Measurements from ENCODE around the gene CPM. TPM values are rescaled to one million over a fixed set of nuclear protein-coding genes. Genes with fewer than 3 reads are reported as not detected.
"Not testable (repeated sequence)": the region's sequence is repeated elsewhere in the genome, so short reads cannot be mapped to it uniquely, and the experiment has no call there.

Gene CPM
- total RNA-seq, 4 donors from 2014 or later = 54.0 to 117 (median 75.2) TPM

DNA sequence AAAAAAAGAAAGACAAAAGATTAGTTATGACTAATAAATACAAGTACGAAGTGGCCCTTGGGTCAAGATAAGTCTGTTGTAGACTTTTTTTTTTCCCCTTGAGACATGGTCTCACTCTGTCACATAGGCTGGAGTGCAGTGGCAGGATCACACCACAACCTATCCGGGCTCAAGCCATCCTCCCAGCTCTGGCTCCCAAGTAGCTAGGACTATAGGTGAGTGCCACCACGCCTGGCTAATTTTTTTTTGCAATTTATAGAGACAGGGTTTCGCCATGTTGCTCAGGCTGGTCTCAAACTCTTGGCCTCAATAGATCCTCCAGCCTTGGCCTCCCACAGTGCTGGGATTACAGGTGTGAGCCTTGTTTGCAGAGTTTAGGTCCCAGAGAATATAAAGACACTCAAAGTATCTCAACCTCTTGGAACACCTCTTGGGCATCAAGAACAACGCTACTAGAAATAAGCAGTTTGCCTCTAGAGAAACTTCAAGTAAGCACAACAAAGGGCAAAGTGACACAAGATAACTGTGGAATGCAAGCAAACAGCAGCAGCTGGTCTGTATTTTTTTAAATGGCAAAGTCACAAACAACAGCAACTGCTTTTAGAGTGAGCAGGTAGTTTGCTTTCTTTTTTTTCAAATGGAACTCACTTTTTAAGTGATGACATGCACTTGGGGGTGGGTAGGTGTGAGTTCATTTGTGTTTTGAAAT, 128.9 kb downstream of the CPM start:
- H3K27me3 ChIP-seq = no peaks in the 10 kb centered on the region
- peaks cover 0 to 12% (median 4%) of the 10 kb centered on the region in 4 donors for H3K4me1 ChIP-seq
- H3K36me3 ChIP-seq = no peaks in the 10 kb centered on the region
- TF ChIP-seq POLR2A (IDR thresholded peaks at IDR 0.05) (no peak), CTCF (IDR thresholded peaks at IDR 0.05) (no peak), EP300 (IDR thresholded peaks at IDR 0.05) (no peak)
- 83 to 92% methylated on average over 5 of the region's 5 CpGs for WGBS, 2 donors
- no peak overlapping the region for H3K27ac ChIP-seq
- no peak for DNase-seq (ENCODE audit: low spot score in 2 of 2)
- H3K4me3 ChIP-seq = no peak overlapping the region
- no peaks in the 10 kb centered on the region for H3K9me3 ChIP-seq

GRCh38 chr12:68802911-68803651, 129.9 kb downstream of the CPM start:
- H3K9me3 ChIP-seq; DNase-seq (ENCODE audit: low spot score in 2 of 2); H3K27ac ChIP-seq; H3K27me3 ChIP-seq; H3K36me3 ChIP-seq; H3K4me3 ChIP-seq; H3K4me1 ChIP-seq: not testable (repeated sequence)
- WGBS, 2 donors = 78 to 82% methylated on average over 19 of the region's 19 CpGs

GRCh38 chr12:68802372-68802745, 130.6 kb downstream of the CPM start:
- not testable (repeated sequence) for H3K9me3 ChIP-seq; H3K4me3 ChIP-seq; DNase-seq (ENCODE audit: low spot score in 2 of 2); H3K4me1 ChIP-seq; H3K36me3 ChIP-seq; H3K27ac ChIP-seq; H3K27me3 ChIP-seq
- WGBS, 2 donors = 52 to 55% methylated on average over 2 of the region's 2 CpGs

Small RNA genes within 50 kb of the gene (small RNA-seq; reads per million reads assigned to genes)
- gene AC025423.5 = not detected
- gene RNU7-4P = not detected

Other genes with a start within 250 kb of the CPM start
- 10 to 100 TPM; 30.3 to 38.0 (median 31.6) TPM for gene NUP107, start 246.2 kb downstream of the CPM start, total RNA-seq
- gene SLC35E3, start 187.0 kb downstream of the CPM start, total RNA-seq = 10 to 100 TPM in 1 of 4 donors, 1 to 10 TPM in 3; 2.9 to 23.1 (median 3.6) TPM
- 10 to 100 TPM; 75.9 to 99.6 (median 85.8) TPM for gene MDM2, start 125.0 kb downstream of the CPM start, total RNA-seq